GM13976 (cell line): Measurements from ENCODE around the gene CDKN2B-AS1.

Experiments used
- DNase-seq: peaks from one replicate; pipeline ENCODE4 v3.0.0; 2012; ENCODE audit warnings: low spot score
- in situ Hi-C: fragments of 300-500 bp; cut with MboI; formaldehyde crosslinking; loops from one replicate; pipeline ENCODE4 v1.12.0; 2022; ENCODE audit warnings: low sequenced_read_pairs, mixed read lengths, inconsistent platforms; ENCODE audit not compliant: unreplicated experiment
- TF ChIP-seq, protein P1 (sequence below): IDR thresholded peaks from 2 replicates; pipeline ENCODE4 v1.5.1; 2012; ENCODE audit warnings: borderline replicate concordance, mild to moderate bottlenecking; ENCODE audit not compliant: insufficient read depth; ENCODE audit errors: extremely low read depth, missing control alignments, control extremely low read depth

Gene CDKN2B-AS1

DNA sequence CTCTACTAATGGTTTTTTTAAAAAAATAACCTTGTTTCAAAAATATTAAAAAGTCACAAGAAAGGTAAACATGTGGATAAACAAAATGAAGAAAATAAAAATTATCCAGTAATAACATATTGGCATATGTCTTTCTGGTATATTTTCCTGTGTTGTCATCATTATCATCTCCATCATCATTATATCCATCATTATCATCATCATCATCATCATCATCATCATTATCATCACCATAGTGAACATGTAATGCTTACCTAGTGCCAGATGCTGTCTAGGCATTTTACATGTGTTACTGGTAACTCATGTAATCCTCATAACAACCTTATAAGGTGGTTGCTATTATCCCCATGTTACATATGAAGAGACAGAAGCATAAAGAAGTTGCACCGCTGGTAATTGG lies 126.0 kb downstream of the CDKN2B-AS1 start:
- DNase-seq: no peak
- TF ChIP-seq, protein P1, sequence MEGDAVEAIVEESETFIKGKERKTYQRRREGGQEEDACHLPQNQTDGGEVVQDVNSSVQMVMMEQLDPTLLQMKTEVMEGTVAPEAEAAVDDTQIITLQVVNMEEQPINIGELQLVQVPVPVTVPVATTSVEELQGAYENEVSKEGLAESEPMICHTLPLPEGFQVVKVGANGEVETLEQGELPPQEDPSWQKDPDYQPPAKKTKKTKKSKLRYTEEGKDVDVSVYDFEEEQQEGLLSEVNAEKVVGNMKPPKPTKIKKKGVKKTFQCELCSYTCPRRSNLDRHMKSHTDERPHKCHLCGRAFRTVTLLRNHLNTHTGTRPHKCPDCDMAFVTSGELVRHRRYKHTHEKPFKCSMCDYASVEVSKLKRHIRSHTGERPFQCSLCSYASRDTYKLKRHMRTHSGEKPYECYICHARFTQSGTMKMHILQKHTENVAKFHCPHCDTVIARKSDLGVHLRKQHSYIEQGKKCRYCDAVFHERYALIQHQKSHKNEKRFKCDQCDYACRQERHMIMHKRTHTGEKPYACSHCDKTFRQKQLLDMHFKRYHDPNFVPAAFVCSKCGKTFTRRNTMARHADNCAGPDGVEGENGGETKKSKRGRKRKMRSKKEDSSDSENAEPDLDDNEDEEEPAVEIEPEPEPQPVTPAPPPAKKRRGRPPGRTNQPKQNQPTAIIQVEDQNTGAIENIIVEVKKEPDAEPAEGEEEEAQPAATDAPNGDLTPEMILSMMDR: no peak
- in situ Hi-C loops: no loop called here

GRCh38 chr9:22124263-22125011 lies 129.8 kb downstream of the CDKN2B-AS1 start:
- in situ Hi-C loops: no loop called here
- TF ChIP-seq, protein P1: no peak
- no peak for DNase-seq

DNA sequence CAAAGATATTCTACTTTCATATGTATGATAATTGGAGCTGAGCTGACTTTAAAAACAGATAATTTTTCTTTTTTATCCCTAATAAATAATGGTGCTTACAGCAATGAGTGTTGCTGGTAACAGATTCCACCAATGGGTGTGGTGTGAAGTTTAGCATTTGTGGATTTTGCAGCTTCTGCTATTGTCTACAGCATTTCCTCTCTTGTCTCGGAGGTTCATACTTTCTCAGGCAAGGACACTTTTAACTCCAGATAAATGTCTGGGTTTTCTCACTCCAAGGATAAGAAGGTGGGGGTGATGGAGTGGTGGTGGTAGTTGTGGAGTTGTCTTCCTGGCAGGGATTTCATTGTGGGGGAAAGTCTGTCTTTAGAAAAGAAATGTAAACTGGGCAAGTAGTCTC lies 134.5 kb downstream of the CDKN2B-AS1 start:
- in situ Hi-C loops: no loop called here
- TF ChIP-seq, protein P1: no peak
- no peak for DNase-seq

DNA sequence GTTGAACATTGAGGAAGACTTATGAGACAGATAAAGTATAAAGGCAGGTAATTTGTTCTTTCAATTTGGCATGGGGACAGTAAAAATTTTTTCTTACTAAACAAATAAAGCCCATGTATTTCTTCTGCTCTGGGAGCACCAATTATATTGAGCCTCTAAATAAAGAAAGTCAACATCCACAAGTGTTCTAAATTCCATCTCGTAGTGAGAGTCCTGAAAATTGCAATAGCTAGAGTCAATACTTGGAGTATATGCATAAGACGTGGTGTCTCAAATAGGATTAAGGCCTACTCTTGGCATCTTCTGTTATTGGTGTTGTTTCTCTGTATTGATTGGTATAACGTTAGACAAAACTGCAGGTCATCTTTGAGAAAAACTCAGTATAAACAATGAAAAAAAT lies 135.0 kb downstream of the CDKN2B-AS1 start:
- TF ChIP-seq, protein P1: no peak
- in situ Hi-C loops: no loop called here
- DNase-seq: no peak

DNA sequence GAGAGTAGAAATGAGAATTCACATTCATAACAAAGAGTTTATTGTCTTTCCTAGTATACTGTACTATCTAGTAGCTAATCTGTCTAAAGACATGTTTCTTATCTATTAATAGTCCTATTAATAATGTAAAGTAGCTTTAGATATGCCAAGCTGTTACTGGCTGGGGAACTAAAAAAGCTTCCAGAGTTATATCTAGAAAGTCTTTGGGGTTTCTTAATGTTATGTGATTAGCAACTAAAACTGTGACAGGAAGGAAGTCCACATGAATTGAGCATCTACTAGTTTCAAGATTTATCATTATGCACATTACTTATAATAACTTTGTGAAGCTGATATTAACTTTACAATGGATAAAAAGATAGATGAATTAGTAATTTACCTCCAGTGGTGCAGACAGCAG lies 137.2 kb downstream of the CDKN2B-AS1 start:
- in situ Hi-C loops: no loop called here
- TF ChIP-seq, protein P1: no peak
- DNase-seq: no peak

DNA sequence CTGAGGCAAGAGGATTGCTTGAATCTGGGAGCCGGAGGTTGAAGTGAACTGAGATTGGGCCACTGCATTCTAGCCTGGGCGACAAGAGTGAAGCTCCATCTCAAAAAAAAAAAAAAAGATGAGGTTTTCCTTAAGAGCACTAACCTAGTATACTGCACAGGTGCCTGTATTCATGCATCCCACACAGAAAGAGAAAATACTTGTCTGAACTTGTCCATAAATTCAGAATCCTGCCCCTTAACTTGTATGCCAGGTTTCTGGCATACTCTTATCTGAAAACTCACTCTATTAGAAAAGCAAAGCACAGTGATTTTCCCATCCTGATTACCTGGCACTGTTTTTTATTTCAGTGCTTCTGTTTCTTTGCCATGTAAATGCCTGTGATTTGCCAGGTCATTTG lies 139.8 kb downstream of the CDKN2B-AS1 start:
- TF ChIP-seq, protein P1: no peak
- in situ Hi-C loops: no loop called here
- no peak for DNase-seq

- TF ChIP-seq, protein P1: no peak
- no peak for DNase-seq
- in situ Hi-C loops: no loop called here
Observed at GRCh38 chr9:22136461-22137096, 142.0 kb downstream of the CDKN2B-AS1 start.
